Subcutaneous abdominal adipose tissue (tissue), 5 donors: ENCODE measurements around the gene TRIO.

Source experiments
- H3K27ac ChIP-seq: one replicate; pipeline ENCODE4 v1.7.0; 2013; ENCODE audit warnings: low read depth, mild to moderate bottlenecking, inconsistent platforms, low read length, moderate library complexity
- H3K27me3 ChIP-seq, 5 donors: one replicate each; pipeline ENCODE4 v1.7.0; 2013; ENCODE audit warnings: low read length in 5 of 5, inconsistent platforms in 1 of 5; ENCODE audit not compliant: control insufficient read depth in 5 of 5, insufficient read depth in 4 of 5
- H3K36me3 ChIP-seq, 5 donors: one replicate each; pipeline ENCODE4 v1.7.0; 2013; ENCODE audit warnings: low read length in 5 of 5; ENCODE audit not compliant: control insufficient read depth in 5 of 5, insufficient read depth in 5 of 5
- H3K4me1 ChIP-seq, 5 donors: one replicate each; pipeline ENCODE4 v1.7.0; 2013; ENCODE audit warnings: low read length in 5 of 5, mild to moderate bottlenecking in 3 of 5, moderate library complexity in 1 of 5; ENCODE audit not compliant: control insufficient read depth in 5 of 5, insufficient read depth in 5 of 5
- H3K4me3 ChIP-seq, 5 donors: one replicate each; pipeline ENCODE4 v1.7.0; 2013; ENCODE audit warnings: low read length in 5 of 5, low read depth in 1 of 5
- H3K9ac ChIP-seq, 5 donors: one replicate each; pipeline ENCODE4 v1.7.0; 2013; ENCODE audit warnings: low read length in 5 of 5, mild to moderate bottlenecking in 4 of 5, moderate library complexity in 3 of 5
- H3K9me3 ChIP-seq, 5 donors: one replicate each; pipeline ENCODE4 v1.7.0; 2013; ENCODE audit warnings: low read length in 5 of 5; ENCODE audit not compliant: control insufficient read depth in 5 of 5
- donor health status: healthy.
- donor health status: healthy.
- donor health status: healthy.
- donor health status: healthy.
- donor health status: healthy.

Gene TRIO

GRCh38 chr5:14226992-14227391, 83.8 kb downstream of the TRIO start:
- H3K27ac ChIP-seq, result no peak overlapping the region

GRCh38 chr5:14227513-14227912, 84.4 kb downstream of the TRIO start:
- H3K27ac ChIP-seq, result no peak overlapping the region
- H3K4me3 ChIP-seq, result no peak overlapping the region
- peaks cover 3 to 35% (median 11%) of the 10 kb centered on the region in 5 donors for H3K4me1 ChIP-seq
- peaks cover 0 to 3% (median 0%) of the 10 kb centered on the region in 5 donors for H3K36me3 ChIP-seq
- H3K9me3 ChIP-seq, result no peaks in the 10 kb centered on the region
- H3K9ac ChIP-seq, result no peak overlapping the region
- no peaks in the 10 kb centered on the region for H3K27me3 ChIP-seq

More at GRCh38 chr5:14226992-14227391, 83.8 kb downstream of the TRIO start:
- Histone ChIP-seq H3K27me3 (no peaks in the 10 kb centered on the region), H3K36me3 (peaks cover 0 to 3% (median 0%) of the 10 kb centered on the region in 5 donors), H3K9me3 (no peaks in the 10 kb centered on the region), H3K4me1 (peaks cover 3 to 35% (median 11%) of the 10 kb centered on the region in 5 donors), H3K4me3 (no peak overlapping the region), H3K9ac (no peak overlapping the region)

GRCh38 chr5:14228219-14228618, 85.1 kb downstream of the TRIO start:
- Histone ChIP-seq H3K4me3 (no peak overlapping the region), H3K4me1 (peaks cover 3 to 30% (median 10%) of the 10 kb centered on the region in 5 donors), H3K36me3 (peaks cover 0 to 3% (median 0%) of the 10 kb centered on the region in 5 donors), H3K27ac (no peak overlapping the region), H3K27me3 (no peaks in the 10 kb centered on the region), H3K9me3 (no peaks in the 10 kb centered on the region), H3K9ac (no peak overlapping the region)

- H3K9ac ChIP-seq, result no peak overlapping the region
- peaks cover 3 to 24% (median 6%) of the 10 kb centered on the region in 5 donors for H3K4me1 ChIP-seq
Observed at GRCh38 chr5:14229181-14229580, 86.0 kb downstream of the TRIO start.

GRCh38 chr5:14229734-14230133, 86.6 kb downstream of the TRIO start:
- Histone ChIP-seq H3K4me1 (peaks cover 3 to 24% (median 6%) of the 10 kb centered on the region in 5 donors), H3K9ac (no peak overlapping the region), H3K27ac (no peak overlapping the region)

More at GRCh38 chr5:14229181-14229580, 86.0 kb downstream of the TRIO start:
- no peak overlapping the region for H3K4me3 ChIP-seq
- no peaks in the 10 kb centered on the region for H3K9me3 ChIP-seq
- peaks cover 0 to 3% (median 0%) of the 10 kb centered on the region in 5 donors for H3K36me3 ChIP-seq
- H3K27me3 ChIP-seq, result no peaks in the 10 kb centered on the region
- no peak overlapping the region for H3K27ac ChIP-seq

GRCh38 chr5:14231156-14231555, 88.0 kb downstream of the TRIO start:
- peaks cover under 1 to 14% (median 4%) of the 10 kb centered on the region in 5 donors for H3K4me1 ChIP-seq
- no peak overlapping the region for H3K4me3 ChIP-seq
- no peaks in the 10 kb centered on the region for H3K27me3 ChIP-seq
- no peak overlapping the region for H3K9ac ChIP-seq
- H3K27ac ChIP-seq, result no peak overlapping the region
- no peaks in the 10 kb centered on the region for H3K9me3 ChIP-seq
- peaks cover 0 to 3% (median 0%) of the 10 kb centered on the region in 5 donors for H3K36me3 ChIP-seq

More at GRCh38 chr5:14229734-14230133, 86.6 kb downstream of the TRIO start:
- no peak overlapping the region for H3K4me3 ChIP-seq
- peaks cover 0 to 3% (median 0%) of the 10 kb centered on the region in 5 donors for H3K36me3 ChIP-seq
- H3K27me3 ChIP-seq, result no peaks in the 10 kb centered on the region
- no peaks in the 10 kb centered on the region for H3K9me3 ChIP-seq

- Histone ChIP-seq H3K4me3 (no peak overlapping the region), H3K36me3 (peaks cover 0 to 3% (median 0%) of the 10 kb centered on the region in 5 donors), H3K4me1 (peaks cover 0 to 7% (median 4%) of the 10 kb centered on the region in 5 donors), H3K27ac (no peak overlapping the region), H3K9ac (no peak overlapping the region), H3K9me3 (no peaks in the 10 kb centered on the region), H3K27me3 (no peaks in the 10 kb centered on the region)
Observed at GRCh38 chr5:14231890-14232289, 88.7 kb downstream of the TRIO start.

GRCh38 chr5:14234204-14234603, 91.1 kb downstream of the TRIO start:
- no peak overlapping the region for H3K4me3 ChIP-seq
- H3K9me3 ChIP-seq, result no peaks in the 10 kb centered on the region
- H3K4me1 ChIP-seq, result peaks cover 0 to 12% (median 7%) of the 10 kb centered on the region in 5 donors
- H3K9ac ChIP-seq, result no peak overlapping the region
- no peaks in the 10 kb centered on the region for H3K36me3 ChIP-seq
- no peaks in the 10 kb centered on the region for H3K27me3 ChIP-seq
- no peak overlapping the region for H3K27ac ChIP-seq

- no peak overlapping the region for H3K4me3 ChIP-seq
- H3K36me3 ChIP-seq, result no peaks in the 10 kb centered on the region
- H3K27ac ChIP-seq, result no peak overlapping the region
- H3K4me1 ChIP-seq, result peaks cover 0 to 12% (median 7%) of the 10 kb centered on the region in 5 donors
- no peaks in the 10 kb centered on the region for H3K27me3 ChIP-seq
- no peak overlapping the region for H3K9ac ChIP-seq
- no peaks in the 10 kb centered on the region for H3K9me3 ChIP-seq
Observed at GRCh38 chr5:14235872-14236271, 92.7 kb downstream of the TRIO start.

- Histone ChIP-seq H3K9me3 (no peaks in the 10 kb centered on the region), H3K4me1 (peaks cover 0 to 12% (median 6%) of the 10 kb centered on the region in 5 donors), H3K27ac (no peak overlapping the region), H3K4me3 (no peak overlapping the region), H3K36me3 (no peaks in the 10 kb centered on the region), H3K27me3 (no peaks in the 10 kb centered on the region), H3K9ac (no peak overlapping the region)
Observed at GRCh38 chr5:14236757-14237156, 93.6 kb downstream of the TRIO start.
